HL-60 (cell line): ENCODE results near the gene RILPL1.

Source experiments
- DNase-seq, 2 experiments: peaks; one replicate each; pipeline ENCODE4 v3.0.0-alpha.2; 2010 to 2020; ENCODE audit warnings: low read depth in 1 of 2, low spot score in 1 of 2
- H3K27ac ChIP-seq: fragments of 250-450 bp; sonication (Bioruptor Pico); replicated peaks from 2 replicates; pipeline ENCODE4 v1.5.1; 2020; ENCODE audit warnings: mild to moderate bottlenecking, moderate library complexity
- H3K27me3 ChIP-seq: fragments of 250-450 bp; sonication (Bioruptor Pico); 2 replicates; pipeline ENCODE4 v1.5.1; 2021; ENCODE audit warnings: mild to moderate bottlenecking, moderate library complexity; ENCODE audit not compliant: insufficient read depth, poor library complexity, severe bottlenecking
- H3K4me3 ChIP-seq: replicated peaks from 2 replicates; pipeline ENCODE4 v1.5.1; 2011; ENCODE audit warnings: mild to moderate bottlenecking, control low read depth, low read length; ENCODE audit not compliant: insufficient read depth
- CTCF ChIP-seq: IDR thresholded peaks from one replicate; pipeline ENCODE4 v1.5.1; 2011; ENCODE audit warnings: low read length, control low read depth, inconsistent platforms; ENCODE audit not compliant: insufficient read depth
- GABPA ChIP-seq: IDR thresholded peaks from 2 replicates; pipeline ENCODE4 v1.6.1; 2012; ENCODE audit warnings: low read depth
- POLR2AphosphoS5 ChIP-seq: IDR thresholded peaks from 2 replicates; pipeline ENCODE4 v1.6.1; 2012; ENCODE audit warnings: low read depth
- SPI1 ChIP-seq: IDR thresholded peaks from 2 replicates; pipeline ENCODE4 v1.6.1; 2012; ENCODE audit warnings: low read depth, mild to moderate bottlenecking, borderline replicate concordance
- TF ChIP-seq, protein P1 (sequence below): IDR thresholded peaks from 2 replicates; pipeline ENCODE4 v1.6.1; 2012; ENCODE audit warnings: low read depth; ENCODE audit not compliant: insufficient replicate concordance

Gene RILPL1

GRCh38 chr12:123548107-123548506, 14.6 kb upstream of the RILPL1 start:
- TF ChIP-seq SPI1: no peak
- TF ChIP-seq, protein P1, sequence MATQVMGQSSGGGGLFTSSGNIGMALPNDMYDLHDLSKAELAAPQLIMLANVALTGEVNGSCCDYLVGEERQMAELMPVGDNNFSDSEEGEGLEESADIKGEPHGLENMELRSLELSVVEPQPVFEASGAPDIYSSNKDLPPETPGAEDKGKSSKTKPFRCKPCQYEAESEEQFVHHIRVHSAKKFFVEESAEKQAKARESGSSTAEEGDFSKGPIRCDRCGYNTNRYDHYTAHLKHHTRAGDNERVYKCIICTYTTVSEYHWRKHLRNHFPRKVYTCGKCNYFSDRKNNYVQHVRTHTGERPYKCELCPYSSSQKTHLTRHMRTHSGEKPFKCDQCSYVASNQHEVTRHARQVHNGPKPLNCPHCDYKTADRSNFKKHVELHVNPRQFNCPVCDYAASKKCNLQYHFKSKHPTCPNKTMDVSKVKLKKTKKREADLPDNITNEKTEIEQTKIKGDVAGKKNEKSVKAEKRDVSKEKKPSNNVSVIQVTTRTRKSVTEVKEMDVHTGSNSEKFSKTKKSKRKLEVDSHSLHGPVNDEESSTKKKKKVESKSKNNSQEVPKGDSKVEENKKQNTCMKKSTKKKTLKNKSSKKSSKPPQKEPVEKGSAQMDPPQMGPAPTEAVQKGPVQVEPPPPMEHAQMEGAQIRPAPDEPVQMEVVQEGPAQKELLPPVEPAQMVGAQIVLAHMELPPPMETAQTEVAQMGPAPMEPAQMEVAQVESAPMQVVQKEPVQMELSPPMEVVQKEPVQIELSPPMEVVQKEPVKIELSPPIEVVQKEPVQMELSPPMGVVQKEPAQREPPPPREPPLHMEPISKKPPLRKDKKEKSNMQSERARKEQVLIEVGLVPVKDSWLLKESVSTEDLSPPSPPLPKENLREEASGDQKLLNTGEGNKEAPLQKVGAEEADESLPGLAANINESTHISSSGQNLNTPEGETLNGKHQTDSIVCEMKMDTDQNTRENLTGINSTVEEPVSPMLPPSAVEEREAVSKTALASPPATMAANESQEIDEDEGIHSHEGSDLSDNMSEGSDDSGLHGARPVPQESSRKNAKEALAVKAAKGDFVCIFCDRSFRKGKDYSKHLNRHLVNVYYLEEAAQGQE: no peak
- no peak for TF ChIP-seq CTCF
- no peak for TF ChIP-seq GABPA
- no peak for TF ChIP-seq POLR2AphosphoS5
- DNase-seq: no peak
- H3K27me3 ChIP-seq: no peaks in the 10 kb centered on the region
- no peak overlapping the region for H3K27ac ChIP-seq
- H3K4me3 ChIP-seq: no peak overlapping the region

DNA sequence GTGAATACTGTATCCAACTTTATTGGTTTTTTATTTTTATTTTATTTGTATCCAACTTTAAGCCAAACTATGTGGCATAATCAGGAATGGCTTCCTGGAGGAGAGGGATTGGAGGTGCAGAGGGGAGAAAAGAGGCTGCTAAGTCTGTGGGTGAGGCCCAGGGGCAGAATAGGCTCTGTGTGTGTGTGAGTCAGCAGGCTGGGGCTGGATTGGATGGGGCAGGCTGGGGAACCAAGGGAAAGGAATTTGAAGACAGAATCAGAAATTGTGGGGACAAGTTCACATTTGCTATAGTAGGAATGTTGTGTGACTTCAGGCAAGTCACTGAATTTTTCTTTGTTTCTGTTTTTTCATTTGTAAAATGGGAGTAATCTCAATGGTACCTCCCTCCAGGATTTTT, 12.8 kb upstream of the RILPL1 start:
- no peak for DNase-seq
- Histone ChIP-seq H3K27ac (no peak overlapping the region), H3K27me3 (no peaks in the 10 kb centered on the region), H3K4me3 (no peak overlapping the region)
- TF ChIP-seq, protein P1: no peak

DNA sequence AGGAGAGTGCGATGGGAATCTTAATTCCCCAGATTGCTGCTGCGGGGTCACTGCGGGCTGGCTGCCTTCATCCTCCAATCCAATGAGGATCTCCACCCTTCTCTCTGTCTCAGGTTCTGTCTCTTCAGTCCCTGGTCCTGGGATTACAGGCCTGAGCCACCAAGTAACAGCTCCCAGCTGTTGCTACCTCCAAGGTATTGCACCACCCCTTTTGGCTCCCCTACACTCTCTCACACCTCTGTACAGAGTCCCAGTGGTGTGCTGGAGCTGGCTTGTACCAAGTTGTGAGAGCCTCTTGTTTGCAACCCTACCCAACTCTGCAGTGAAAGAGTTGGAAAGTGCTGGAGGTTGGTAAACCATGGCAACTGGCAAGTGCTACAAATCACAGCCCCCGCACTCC, 10.0 kb upstream of the RILPL1 start:
- TF ChIP-seq SPI1 (no peak), CTCF (no peak), GABPA (no peak), POLR2AphosphoS5 (no peak)
- TF ChIP-seq, protein P1: no peak
- no peak overlapping the region for H3K27ac ChIP-seq
- no peak for DNase-seq

More for the DNA sequence above, 10.0 kb upstream of the RILPL1 start:
- Histone ChIP-seq H3K27me3 (no peaks in the 10 kb centered on the region), H3K4me3 (no peak overlapping the region)
